HG03442 (cell line): ENCODE measurements around the gene NPEPL1.

Source experiments
- ATAC-seq: cut with Tn5 transposase; IDR thresholded peaks from one replicate; pipeline ENCODE4 v1.9.1; 2021; ENCODE audit warnings: mild to moderate bottlenecking, moderate library complexity; ENCODE audit not compliant: unreplicated experiment

Gene NPEPL1

GRCh38 chr20:58682656-58683531 lies 9.7 kb upstream of the NPEPL1 start:
- ATAC-seq, result no peak

DNA sequence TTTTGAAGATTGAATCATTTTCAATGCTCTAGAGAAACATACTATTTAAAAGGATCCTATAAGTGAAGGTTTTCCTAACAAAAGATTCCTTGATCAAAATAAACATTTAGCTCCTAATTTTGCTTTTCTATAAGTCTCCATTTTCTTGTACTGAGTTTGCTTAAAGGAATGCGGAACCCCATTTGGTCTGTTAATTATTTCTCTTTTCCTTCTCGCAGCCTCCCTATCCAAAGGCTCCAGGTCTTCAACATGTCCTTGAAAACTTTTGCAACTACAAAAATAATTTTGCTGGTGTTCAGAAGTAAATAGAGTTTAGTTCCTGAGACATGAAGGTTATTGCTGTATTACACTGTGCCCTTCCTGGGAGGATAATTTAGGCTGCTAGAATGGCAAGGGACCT lies 8.3 kb upstream of the NPEPL1 start:
- ATAC-seq, result no peak

GRCh38 chr20:58685988-58686387 lies 6.6 kb upstream of the NPEPL1 start:
- no peak for ATAC-seq

- no peak for ATAC-seq
Measured at GRCh38 chr20:58688414-58688813, 4.2 kb upstream of the NPEPL1 start.

DNA sequence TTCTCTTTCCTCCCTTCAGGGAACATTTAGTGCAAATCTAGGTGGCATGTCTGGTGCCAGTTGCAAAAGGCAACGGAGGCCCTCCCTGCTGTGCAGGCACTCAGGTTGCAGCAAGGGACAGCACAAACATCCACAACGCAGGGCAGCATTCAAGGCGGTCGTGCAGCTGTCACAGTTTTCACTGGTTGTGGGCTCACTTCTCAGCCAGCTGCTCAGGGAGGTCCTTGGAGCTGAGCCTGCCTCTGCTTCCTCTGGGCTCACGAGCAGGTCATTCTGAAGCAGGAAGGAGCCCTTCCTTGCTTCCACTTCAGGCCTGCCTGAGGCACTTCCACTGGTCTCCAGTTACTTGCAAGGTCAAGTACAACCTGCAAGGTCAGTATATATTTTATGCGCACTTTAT lies 3.8 kb upstream of the NPEPL1 start:
- ATAC-seq, result no peak

DNA sequence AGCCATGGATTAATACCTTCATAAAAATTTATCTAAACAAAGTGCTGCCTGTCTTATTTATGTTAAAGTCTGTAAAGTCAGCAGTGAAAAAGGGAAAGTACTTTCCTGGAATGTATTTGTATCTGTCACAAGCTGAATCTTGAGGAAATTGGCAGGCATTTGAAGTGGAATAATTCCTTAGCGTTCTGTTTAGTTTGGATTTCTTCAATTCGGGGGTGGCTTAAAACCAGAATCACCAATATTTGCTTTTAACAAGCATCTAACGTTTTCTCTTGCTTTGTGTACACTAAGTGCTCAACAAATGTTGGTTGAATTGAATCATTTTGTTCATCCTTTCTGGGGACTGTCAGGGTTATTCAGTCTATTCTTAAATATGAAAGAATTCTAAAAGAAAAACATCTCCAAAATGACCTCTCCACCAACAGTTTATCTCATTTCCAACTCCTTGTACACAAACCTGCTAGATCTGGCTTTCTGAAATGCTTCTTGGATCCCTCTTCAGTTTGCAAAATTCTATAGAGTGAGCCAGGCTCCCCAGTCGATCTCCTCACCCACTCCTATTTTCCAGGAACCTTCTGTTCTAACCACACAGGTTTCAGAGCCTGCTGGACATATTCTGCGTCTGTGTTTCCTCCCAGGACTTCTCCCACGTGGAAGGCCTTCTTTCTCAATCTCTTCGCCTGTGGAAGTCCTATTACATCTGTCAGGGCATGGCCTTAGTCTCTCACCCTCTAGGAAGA lies 2.0 kb upstream of the NPEPL1 start:
- ATAC-seq, result no peak

DNA sequence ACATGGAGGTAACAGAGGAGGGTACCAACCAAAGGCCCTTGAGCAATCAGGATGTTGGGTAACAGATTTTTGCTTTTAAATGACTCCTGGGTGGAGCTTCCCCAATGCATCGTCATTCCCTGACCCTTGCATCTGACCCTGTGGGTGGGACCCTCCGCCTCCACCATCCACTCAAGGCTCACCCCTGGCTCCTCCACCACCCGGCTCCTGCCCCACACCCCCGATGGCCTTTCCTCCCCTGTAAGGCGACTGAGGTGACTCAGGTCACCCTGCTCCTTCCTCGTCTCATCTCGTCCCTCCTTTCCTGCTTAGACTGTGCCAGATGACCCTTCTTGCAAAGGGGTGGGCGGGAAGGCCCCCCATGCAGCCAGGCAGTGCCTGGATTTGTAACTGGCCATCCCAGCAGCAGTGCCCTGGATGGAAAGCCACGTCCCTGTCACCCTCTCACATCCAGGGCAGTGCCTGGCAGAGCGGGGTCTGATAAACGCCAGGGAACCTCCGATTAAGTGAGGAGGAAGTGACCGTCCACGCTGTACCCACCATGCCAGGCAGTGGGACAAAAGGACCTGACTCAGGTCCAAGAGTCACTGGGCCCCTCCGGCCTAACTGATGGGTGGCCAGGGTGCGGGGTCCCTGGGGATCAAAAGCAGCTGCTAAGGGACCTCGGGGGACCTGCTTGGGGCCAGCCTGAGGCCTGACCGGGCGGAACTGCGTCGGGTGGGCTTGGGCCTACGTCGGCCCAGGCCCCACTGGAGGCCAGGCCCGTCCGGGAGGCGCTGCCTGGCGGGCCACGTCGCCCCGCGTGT lies 624 bp upstream of the NPEPL1 start:
- ATAC-seq, result peak; percentile 2

DNA sequence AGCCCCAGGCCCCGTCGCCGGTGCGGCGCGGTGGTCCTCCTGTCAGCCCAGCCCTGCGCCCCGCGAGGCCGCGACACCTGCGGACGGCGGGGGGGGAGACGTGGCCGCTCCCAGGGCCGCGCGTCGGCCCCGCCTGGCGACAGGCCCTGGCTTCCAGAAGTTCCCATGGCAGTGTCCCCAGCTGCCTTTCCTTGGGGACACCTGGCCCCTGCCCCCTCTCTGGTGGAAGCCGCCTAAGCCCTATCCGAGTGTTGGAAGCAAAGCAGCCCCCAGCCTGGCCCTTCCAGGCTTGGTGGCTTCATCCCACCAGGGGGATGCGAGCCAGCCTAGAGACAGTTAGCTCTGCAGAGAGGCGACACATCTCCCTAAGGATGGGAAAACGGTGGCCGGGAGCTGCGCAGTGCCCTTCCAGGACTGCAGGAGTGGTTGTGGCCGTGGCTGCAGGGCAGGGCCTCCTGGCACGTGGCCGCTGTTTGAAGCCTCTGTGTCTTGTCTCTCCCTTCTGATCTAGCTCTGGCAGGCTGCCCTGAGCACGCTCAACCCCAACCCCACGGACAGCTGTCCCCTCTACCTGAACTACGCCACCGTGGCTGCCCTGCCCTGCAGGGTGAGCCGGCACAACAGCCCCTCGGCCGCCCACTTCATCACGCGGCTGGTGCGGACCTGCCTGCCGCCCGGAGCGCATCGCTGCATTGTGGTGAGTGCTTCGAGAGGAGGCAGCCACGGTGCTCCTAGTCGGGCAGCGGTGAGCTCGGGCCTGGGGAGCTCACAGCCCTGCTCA lies 816 bp downstream of the NPEPL1 start:
- ATAC-seq, result peak; percentile 30

GRCh38 chr20:58694241-58695083 lies 1.9 kb downstream of the NPEPL1 start:
- no peak for ATAC-seq

DNA sequence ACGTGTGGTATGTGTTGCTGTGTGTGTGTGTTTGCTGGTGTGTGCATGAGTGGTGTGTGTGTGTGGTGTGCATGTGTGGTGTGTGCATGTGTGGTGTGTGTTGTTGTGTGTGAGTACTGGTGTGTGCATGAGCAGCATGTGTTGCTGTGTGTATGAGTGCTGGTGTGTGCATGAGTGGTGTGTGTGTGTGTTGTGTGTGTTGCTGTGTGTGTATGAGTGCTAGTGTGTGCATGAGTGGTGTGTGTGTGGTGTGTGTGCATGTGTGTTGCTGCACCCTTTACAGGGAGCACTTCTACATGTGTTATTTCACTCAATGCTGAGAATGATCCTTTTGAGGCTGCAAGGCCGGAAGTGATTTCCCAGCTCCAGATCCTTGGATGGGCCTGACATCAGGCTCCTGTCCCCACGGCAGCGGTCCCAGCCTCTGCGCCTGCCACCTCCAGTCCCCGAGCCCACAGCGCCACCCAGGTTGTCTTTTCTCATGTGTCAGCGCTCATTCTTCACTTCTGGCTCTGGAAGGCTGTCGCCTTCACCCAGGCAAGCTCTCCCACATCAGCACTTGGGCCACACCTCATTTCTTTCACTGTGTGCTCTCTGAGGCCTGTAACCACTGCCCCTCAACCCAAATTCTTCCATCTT lies 2.6 kb downstream of the NPEPL1 start:
- ATAC-seq, result no peak

DNA sequence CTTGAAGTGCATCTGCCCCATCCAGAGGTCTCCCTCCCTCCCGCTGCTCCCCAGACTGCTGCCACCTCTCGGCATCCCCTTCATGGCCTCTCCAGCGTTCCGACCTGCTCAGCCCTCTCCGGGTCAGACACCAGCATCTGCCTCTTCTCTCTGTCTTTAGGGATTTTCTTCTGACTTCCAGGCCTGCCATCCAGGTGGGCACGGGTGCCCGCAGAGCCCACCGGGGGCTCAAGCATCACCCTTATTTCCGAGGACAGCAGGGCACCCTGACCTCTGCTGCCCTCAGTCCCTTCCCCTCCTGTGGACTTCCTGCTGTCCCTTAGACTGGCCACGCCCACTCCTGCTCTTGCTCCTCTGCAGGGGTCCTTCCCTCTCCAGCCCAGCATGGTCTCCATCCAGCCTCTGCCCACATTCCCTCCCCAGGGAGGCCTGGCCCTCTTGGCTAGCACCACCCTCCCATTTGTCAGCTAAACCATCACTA lies 3.3 kb downstream of the NPEPL1 start:
- ATAC-seq, result no peak

GRCh38 chr20:58696411-58696961 lies 3.9 kb downstream of the NPEPL1 start:
- ATAC-seq, result no peak

DNA sequence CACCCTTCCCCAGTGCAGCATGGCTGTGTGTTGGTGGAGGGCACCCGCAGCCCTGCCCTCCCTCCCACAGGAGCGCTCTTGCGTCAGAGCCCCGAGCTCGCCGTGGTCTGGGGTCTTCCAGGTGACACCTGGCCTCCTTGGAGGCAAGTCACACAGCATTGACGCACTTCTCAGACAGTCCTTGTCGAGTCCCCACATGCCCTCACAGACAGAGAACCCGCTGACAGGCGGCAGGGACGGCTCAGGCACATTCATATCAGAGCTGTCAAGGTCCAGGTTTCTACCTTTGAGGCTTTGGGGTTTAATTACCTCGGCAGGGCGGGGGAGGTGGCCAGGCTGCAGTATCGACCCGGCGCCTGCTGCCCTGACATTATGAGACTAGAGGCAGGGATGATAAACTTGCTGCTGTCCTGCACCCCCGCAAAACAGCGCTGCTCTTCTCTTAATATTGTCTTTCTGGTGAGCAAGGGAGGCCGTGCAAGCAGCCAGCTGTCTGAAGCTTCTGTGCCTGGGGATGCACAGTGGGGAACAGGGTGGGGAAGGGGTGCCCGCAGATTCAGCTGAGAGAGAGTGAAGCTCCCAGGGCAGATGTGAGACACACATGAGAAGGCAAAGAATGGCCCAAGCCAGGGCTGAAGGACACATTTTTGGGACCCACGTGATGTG lies 4.7 kb downstream of the NPEPL1 start:
- ATAC-seq, result no peak

DNA sequence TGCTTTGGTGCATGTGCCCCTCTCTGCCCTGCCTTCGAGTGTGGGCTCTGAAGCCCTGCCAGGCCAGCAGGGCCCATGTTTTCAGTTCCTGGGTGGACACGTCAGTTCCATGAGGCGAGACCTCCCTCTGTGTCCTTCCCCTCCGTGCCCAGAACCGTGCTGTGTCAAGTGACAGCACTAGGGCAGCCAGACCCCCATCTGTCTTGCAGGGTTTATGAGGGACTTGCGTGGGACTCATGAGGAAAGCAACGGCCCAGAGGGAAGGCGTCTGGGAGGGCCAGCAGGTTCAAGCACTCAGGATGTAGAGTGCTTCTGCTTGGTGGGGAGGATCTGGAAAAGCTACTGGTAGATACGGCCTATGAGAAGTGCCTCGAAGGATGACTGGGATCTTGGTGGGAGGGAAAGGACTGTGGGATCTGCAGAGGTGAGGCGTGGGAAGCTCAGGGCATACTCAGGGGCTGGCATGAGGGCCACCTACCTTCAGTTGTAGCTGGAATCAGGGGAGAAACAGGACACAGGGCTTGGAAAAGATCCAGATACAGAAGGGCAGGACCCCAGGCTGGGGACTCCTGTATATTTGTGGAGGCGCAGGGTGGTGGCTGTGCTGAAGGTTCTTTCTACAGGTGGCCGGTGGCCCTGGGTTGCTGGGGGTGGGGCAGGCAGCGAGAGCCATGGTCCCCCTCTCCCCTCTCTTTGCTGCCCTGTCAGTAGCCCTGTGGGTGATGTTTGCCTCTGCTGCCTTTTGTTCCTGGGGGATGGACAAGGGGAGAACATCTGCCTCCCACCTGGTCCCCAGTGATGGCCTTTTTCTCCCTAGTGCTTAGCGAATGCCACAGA lies 5.5 kb downstream of the NPEPL1 start:
- no peak for ATAC-seq

DNA sequence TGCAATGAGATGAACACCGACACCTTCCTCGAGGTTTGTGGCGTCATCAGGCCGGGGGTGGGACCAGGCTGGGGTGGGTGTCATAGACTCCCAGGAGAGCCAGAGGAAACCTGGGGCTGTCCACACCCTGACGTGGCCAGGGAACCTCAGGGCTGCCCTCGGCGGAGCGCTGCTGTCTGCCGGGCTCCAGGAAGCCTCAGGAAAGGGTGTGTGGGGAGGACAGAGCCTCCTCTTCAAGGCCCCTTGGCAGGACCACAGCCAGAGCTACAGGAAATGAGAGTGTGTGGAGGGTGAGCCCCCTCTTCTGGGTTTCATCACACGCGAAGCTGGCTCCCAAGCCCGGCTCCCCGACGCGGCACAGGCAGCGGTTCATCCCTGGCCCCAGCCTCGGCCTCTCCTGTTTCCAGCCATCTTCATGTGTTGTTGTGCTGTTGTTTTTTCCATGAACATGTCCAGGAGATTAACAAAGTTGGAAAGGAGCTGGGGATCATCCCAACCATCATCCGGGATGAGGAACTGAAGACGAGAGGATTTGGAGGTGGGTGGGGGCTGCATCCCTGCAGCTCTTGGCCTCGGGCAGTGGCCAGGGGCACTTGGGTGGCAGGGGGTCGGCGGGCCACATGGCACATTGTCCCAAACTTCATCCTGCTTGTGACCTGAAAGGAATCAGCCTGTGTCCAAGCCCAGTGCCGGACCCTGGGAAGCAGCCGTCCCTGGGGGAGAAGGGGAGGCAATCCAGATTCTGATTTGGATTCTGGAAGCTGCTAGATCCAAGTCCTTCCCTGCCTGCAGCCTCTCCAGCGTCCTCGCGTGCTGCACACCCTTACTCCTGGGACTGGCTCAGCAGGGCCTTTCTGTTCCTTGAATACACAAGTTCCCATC lies 6.4 kb downstream of the NPEPL1 start:
- ATAC-seq, result no peak

DNA sequence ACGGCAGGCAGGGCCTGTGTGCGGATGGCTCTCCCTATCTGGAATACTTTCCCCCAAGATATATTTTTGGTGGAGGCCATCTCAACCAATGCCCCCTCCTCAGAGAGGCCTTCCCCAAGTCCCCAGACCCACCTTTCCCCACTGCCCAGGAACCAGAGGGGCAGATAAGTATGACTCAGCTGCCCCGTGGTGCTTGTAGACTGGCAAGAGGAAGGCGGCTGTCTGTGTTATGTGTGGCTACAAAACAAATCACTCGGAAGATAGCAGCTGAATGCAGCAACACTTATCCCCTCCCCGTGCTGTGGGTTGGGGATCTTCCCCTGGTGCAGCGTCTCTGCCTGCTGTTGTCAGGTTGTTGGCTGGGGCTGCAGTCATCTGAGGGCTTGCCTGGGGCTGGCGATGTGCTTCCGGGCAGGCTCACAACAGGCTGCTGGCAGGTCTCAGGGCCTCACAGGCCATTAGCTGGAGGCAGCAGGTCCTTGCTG lies 7.1 kb downstream of the NPEPL1 start:
- ATAC-seq, result no peak
